Fibroblast of villous mesenchyme (primary cell): ENCODE measurements around the gene TTC34. TPM values are rescaled to one million over a fixed set of nuclear protein-coding genes. Genes with fewer than 3 reads are reported as not detected.

ENCODE experiments used
- DNase-seq: peaks from one replicate; pipeline ENCODE4 v3.0.0-alpha.2; 2010; ENCODE audit warnings: low read depth
- H3K4me3 ChIP-seq: 2 replicates; pipeline ENCODE4 v1.5.1; 2011; ENCODE audit warnings: low read depth, mild to moderate bottlenecking, low read length
- CTCF ChIP-seq: IDR thresholded peaks from 2 replicates; pipeline ENCODE4 v1.5.1; 2012; ENCODE audit warnings: low read depth, mild to moderate bottlenecking, low read length; ENCODE audit not compliant: insufficient read depth
- total RNA-seq: library from RNA; depleted of rRNA; stranded (reverse); fragments of >200 nt; gene quantifications from 2 replicates; pipeline ENCODE4 v1.2.3, GENCODE V29; 2012

TTC34 gene
- total RNA-seq, 1 donor, result 0.43 TPM

GRCh38 chr1:2796890-2797740, 4.4 kb downstream of the TTC34 start:
- no peak for DNase-seq
- H3K4me3 ChIP-seq, result no peak overlapping the region
- TF ChIP-seq CTCF, result no peak

GRCh38 chr1:2795926-2796325, 5.6 kb downstream of the TTC34 start:
- no peak for DNase-seq
- TF ChIP-seq CTCF, result no peak
- H3K4me3 ChIP-seq, result no peak overlapping the region

GRCh38 chr1:2791027-2791760, 10.3 kb downstream of the TTC34 start:
- no peak overlapping the region for H3K4me3 ChIP-seq
- no peak for TF ChIP-seq CTCF
- DNase-seq, result no peak

- H3K4me3 ChIP-seq, result no peak overlapping the region
- no peak for DNase-seq
- no peak for TF ChIP-seq CTCF
Measured at GRCh38 chr1:2789986-2790581, 11.4 kb downstream of the TTC34 start.

- no peak for TF ChIP-seq CTCF
- no peak for DNase-seq
- H3K4me3 ChIP-seq, result no peak overlapping the region
Measured at GRCh38 chr1:2789164-2789985, 12.1 kb downstream of the TTC34 start.

GRCh38 chr1:2788506-2789163, 12.9 kb downstream of the TTC34 start:
- H3K4me3 ChIP-seq, result no peak overlapping the region
- no peak for TF ChIP-seq CTCF
- DNase-seq, result no peak
